Smooth muscle cell (in vitro differentiated cells): ENCODE data around the gene NLRX1. TPM values are rescaled to one million over a fixed set of nuclear protein-coding genes. Genes with fewer than 3 reads are reported as not detected.
"Not testable (repeated sequence)": the region's sequence is repeated elsewhere in the genome, so short reads cannot be mapped to it uniquely, and the experiment has no call there.

Experiments
- DNase-seq: peaks from one replicate; lab custom pipeline; 2025; ENCODE audit not compliant: unreplicated experiment; lab: John Stamatoyannopoulos, UW
- H2AFZ ChIP-seq: fragments of 200-600 bp; sonication (generic); 2 replicates; pipeline ENCODE4 v1.6.0; 2016; ENCODE audit warnings: antibody characterized with exemption, low read depth, mild to moderate bottlenecking
- H3F3A ChIP-seq: fragments of 200-600 bp; sonication (generic); 2 replicates; pipeline ENCODE4 v1.6.0; 2017; ENCODE audit warnings: antibody characterized with exemption, low read depth
- H3K27ac ChIP-seq: fragments of 200-600 bp; sonication (generic); 2 replicates; pipeline ENCODE4 v1.5.1; 2016; ENCODE audit warnings: low read depth, mild to moderate bottlenecking
- H3K27me3 ChIP-seq: fragments of 200-600 bp; sonication (generic); 2 replicates; pipeline ENCODE4 v1.6.1; 2016; ENCODE audit warnings: low read depth, mild to moderate bottlenecking
- H3K36me3 ChIP-seq: fragments of 200-600 bp; sonication (generic); 2 replicates; pipeline ENCODE4 v1.5.1; 2016; ENCODE audit warnings: low read depth
- H3K4me1 ChIP-seq: fragments of 200-600 bp; sonication (generic); 2 replicates; pipeline ENCODE4 v1.5.1; 2016; ENCODE audit warnings: low read depth
- H3K4me2 ChIP-seq: fragments of 200-600 bp; sonication (generic); 2 replicates; pipeline ENCODE4 v1.6.0; 2016; ENCODE audit warnings: mild to moderate bottlenecking
- H3K4me3 ChIP-seq: fragments of 200-600 bp; sonication (generic); 2 replicates; pipeline ENCODE4 v1.5.1; 2016; ENCODE audit warnings: mild to moderate bottlenecking
- H3K79me2 ChIP-seq: fragments of 200-600 bp; sonication (generic); 2 replicates; pipeline ENCODE4 v1.6.0; 2016; ENCODE audit warnings: low read depth, mild to moderate bottlenecking
- H3K9ac ChIP-seq: fragments of 200-600 bp; sonication (generic); 2 replicates; pipeline ENCODE4 v1.6.0; 2016; ENCODE audit warnings: low read depth
- H3K9me3 ChIP-seq: fragments of 200-600 bp; sonication (generic); replicated peaks from 2 replicates; pipeline ENCODE4 v1.5.1; 2016; ENCODE audit warnings: low read depth
- H4K20me1 ChIP-seq: fragments of 200-600 bp; sonication (generic); 2 replicates; pipeline ENCODE4 v1.6.0; 2016; ENCODE audit warnings: low read depth
- CTCF ChIP-seq: fragments of 200-600 bp; sonication (generic); IDR thresholded peaks from 2 replicates; pipeline ENCODE4 v1.5.1; 2017; ENCODE audit warnings: borderline replicate concordance, mild to moderate bottlenecking, antibody characterized with exemption; ENCODE audit not compliant: insufficient read depth, poor library complexity, severe bottlenecking
- WGBS: methylation state at CpG from one replicate; pipeline ENCODE4 v1.1.7; 2016; ENCODE audit warnings: low lambda C conversion rate; 5-methylcytosine and 5-hydroxymethylcytosine counted together
- polyA plus RNA-seq: library from polyadenylated mRNA; unstranded; fragments of >200 nt; fragmentation: Nextera tagmentation; extraction: Ambion mirVana; gene quantifications from 2 replicates; pipeline ENCODE4 v1.2.1, GENCODE V29; 2016
- total RNA-seq: library from RNA; depleted of rRNA; stranded (reverse); fragments of >200 nt; gene quantifications from 2 replicates; pipeline ENCODE4 v1.2.3, GENCODE V29; 2014

Gene NLRX1
- total and polyA plus RNA-seq, 2 experiments from 2014 or later = 13.0 to 18.7 TPM

- 97% methylated on average over 10 of the region's 10 CpGs for WGBS
Observed at GRCh38 chr11:119179983-119180382, 11.5 kb downstream of the NLRX1 start.

GRCh38 chr11:119180729-119181676 is 12.5 kb downstream of the NLRX1 start:
- Histone ChIP-seq H4K20me1 (no peaks in the 10 kb centered on the region), H3F3A (no peaks in the 10 kb centered on the region), H3K4me2 (no peak overlapping the region), H3K4me3 (no peak overlapping the region), H3K27ac (no peak overlapping the region), H2AFZ (no peak overlapping the region), H3K36me3 (no peaks in the 10 kb centered on the region), H3K4me1 (no peaks in the 10 kb centered on the region), H3K27me3 (no peaks in the 10 kb centered on the region), H3K9ac (no peak overlapping the region), H3K9me3 (no peaks in the 10 kb centered on the region), H3K79me2 (no peaks in the 10 kb centered on the region)
- DNase-seq = no peak
- WGBS = 92% methylated on average over 6 of the region's 6 CpGs
- TF ChIP-seq CTCF = no peak

More at GRCh38 chr11:119179983-119180382, 11.5 kb downstream of the NLRX1 start:
- no peaks in the 10 kb centered on the region for H3K36me3 ChIP-seq
- H3K9ac ChIP-seq = no peak overlapping the region
- TF ChIP-seq CTCF = no peak
- H3K4me3 ChIP-seq = no peak overlapping the region
- no peaks in the 10 kb centered on the region for H3K4me1 ChIP-seq
- H3K9me3 ChIP-seq = no peaks in the 10 kb centered on the region
- no peaks in the 10 kb centered on the region for H3F3A ChIP-seq
- no peak overlapping the region for H2AFZ ChIP-seq
- no peak for DNase-seq
- no peak overlapping the region for H3K4me2 ChIP-seq
- H3K27me3 ChIP-seq = no peaks in the 10 kb centered on the region
- no peaks in the 10 kb centered on the region for H4K20me1 ChIP-seq
- no peaks in the 10 kb centered on the region for H3K79me2 ChIP-seq
- H3K27ac ChIP-seq = no peak overlapping the region

GRCh38 chr11:119181677-119182412 is 13.3 kb downstream of the NLRX1 start:
- Histone ChIP-seq H3K4me1 (no peaks in the 10 kb centered on the region), H3K9ac (no peak overlapping the region), H3K27ac (no peak overlapping the region), H2AFZ (no peak overlapping the region), H4K20me1 (no peaks in the 10 kb centered on the region), H3K4me3 (no peak overlapping the region), H3K9me3 (no peaks in the 10 kb centered on the region), H3K36me3 (no peaks in the 10 kb centered on the region), H3F3A (no peaks in the 10 kb centered on the region), H3K27me3 (no peaks in the 10 kb centered on the region), H3K79me2 (no peaks in the 10 kb centered on the region), H3K4me2 (no peak overlapping the region)
- DNase-seq = no peak
- no peak for TF ChIP-seq CTCF
- 96% methylated on average over 16 of the region's 17 CpGs for WGBS

- not testable (repeated sequence) for H3K9ac ChIP-seq, H3K4me1 ChIP-seq, H3K9me3 ChIP-seq, DNase-seq, H4K20me1 ChIP-seq, H3F3A ChIP-seq, H3K27ac ChIP-seq, H3K79me2 ChIP-seq, H3K27me3 ChIP-seq, H3K4me3 ChIP-seq, H3K4me2 ChIP-seq, H2AFZ ChIP-seq, H3K36me3 ChIP-seq
- 90% methylated on average over 9 of the region's 9 CpGs for WGBS
Observed at GRCh38 chr11:119184399-119184798, 15.9 kb downstream of the NLRX1 start.
